ENCODE results near the gene CAMK1D. TPM values are rescaled to one million over a fixed set of nuclear protein-coding genes. Genes with fewer than 3 reads are reported as not detected.
A peak's percentile ranks its signal among the peaks of the same experiment; 100 is the strongest.

The CAMK1D gene
- total RNA-seq, 1 donor from 2014 or later = 1.5 TPM

DNA sequence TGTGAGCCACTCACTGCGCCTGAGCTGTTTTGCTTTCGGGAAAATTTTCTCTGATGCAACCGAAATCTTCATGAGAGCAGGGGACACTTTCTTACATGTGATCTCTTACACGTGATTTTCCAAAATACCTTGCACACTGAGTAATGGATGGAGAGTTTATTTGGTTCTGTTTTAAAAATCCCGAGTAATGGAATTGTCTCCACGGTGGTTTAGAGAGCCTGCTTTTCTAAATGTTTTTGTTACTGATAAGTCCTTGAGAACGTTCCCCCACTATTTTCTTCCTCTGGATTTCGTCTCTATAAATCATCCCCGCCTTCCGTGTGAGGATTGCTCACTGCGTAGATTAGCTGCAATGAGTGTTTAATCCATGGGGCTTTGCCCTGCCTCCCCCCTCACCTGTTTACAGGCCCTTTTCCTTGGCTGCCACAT, 25.7 kb downstream of the CAMK1D start:
- no peak for DNase-seq (ENCODE audit: low read depth)

- no peak for DNase-seq (ENCODE audit: low read depth)
Observed at GRCh38 chr10:12376211-12376610, 26.9 kb downstream of the CAMK1D start.

GRCh38 chr10:12377658-12378290, 28.4 kb downstream of the CAMK1D start:
- DNase-seq (ENCODE audit: low read depth) = no peak

GRCh38 chr10:12380999-12381398, 31.7 kb downstream of the CAMK1D start:
- DNase-seq (ENCODE audit: low read depth) = no peak

- no peak for DNase-seq (ENCODE audit: low read depth)
Observed at GRCh38 chr10:12381536-12382156, 32.3 kb downstream of the CAMK1D start.

GRCh38 chr10:12382157-12382548, 32.8 kb downstream of the CAMK1D start:
- no peak for DNase-seq (ENCODE audit: low read depth)

DNA sequence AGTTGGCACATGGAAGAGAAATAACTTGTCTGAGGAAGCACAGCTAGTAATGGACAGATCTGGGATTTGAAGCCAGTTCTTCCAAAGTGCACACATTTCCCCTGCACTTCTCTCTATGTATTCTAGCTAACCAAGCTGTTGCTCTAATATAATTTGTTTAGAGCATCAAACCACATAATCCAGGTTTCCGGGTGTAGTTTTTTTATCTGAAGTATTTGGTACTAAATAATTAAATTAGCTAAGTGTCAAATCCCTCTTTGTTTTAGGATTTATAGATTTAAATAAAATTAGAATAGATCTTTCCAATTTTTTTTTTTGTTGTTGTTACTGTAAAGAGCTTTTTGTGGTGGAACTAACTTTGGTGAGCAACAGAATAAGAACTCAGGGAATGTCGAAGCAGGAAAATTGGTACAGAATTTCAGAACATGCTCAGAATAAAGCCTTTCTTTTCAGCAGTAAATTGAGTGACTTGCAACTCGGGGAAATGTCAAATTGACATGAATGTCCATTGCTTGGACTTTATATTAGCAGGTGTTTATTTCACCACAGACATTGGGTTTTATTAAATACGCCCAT, 33.7 kb downstream of the CAMK1D start:
- no peak for DNase-seq (ENCODE audit: low read depth)

- no peak for DNase-seq (ENCODE audit: low read depth)
Observed at GRCh38 chr10:12384906-12385305, 35.6 kb downstream of the CAMK1D start.

- DNase-seq (ENCODE audit: low read depth) = no peak
Observed at GRCh38 chr10:12387561-12388210, 38.3 kb downstream of the CAMK1D start.

DNA sequence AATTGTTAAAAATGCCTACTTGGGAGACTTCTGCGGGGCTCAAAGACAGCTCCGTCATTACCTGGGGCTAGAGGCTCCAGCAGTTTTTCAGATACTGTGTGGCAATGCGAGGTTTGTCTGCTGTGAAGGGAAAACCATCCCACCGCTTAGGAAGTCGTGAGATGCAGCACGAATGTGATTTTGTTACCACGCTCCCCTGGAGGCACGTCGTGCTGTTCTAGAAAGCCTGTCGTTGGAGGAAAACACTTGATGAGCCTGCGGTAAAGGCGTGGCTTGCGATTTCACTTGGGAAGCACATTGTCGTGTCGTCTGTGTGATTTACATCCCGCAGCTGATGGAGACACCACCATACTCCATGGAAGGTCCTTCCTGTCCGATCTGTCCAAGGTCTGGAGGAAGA, 39.3 kb downstream of the CAMK1D start:
- DNase-seq (ENCODE audit: low read depth) = no peak

GRCh38 chr10:12389154-12389734, 39.9 kb downstream of the CAMK1D start:
- no peak for DNase-seq (ENCODE audit: low read depth)

DNA sequence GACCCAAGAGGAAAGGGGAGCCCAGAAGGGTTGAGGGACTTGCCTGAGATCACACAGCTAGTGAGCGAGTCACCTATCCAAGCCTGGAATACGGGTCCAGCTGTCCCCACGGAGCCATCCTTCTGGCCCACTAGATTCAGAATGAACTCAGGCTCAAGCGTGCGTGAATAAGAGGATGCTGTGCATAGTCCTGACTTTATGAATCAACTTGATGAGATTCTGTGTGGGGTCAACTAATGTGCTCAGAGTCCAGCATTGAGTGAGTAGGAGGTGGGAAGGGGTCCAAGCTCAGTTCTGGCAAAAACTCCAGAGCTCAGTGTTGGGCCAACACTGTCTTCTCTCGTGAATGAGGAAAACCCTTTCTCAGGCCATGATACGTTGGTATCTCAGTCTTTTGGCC, 41.4 kb downstream of the CAMK1D start:
- no peak for DNase-seq (ENCODE audit: low read depth)

DNA sequence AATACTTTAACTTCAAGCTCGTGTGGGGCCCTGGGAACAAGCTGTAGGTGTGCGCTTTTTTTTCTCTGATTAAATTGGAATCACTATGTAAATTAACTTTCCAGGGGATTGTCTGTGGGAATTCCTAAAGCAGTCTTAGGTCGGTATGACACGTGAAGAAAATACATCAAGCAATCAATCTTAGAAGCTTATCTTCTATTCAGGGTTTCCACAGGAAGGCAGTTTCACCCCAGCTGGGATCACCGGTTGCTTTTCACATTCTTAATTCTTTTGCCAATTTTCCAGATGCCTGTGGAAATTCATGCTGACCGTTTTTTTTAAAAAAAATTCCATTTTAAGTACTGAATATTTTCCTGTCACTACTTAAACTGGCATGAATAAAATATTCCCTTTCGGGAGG, 41.9 kb downstream of the CAMK1D start:
- DNase-seq (ENCODE audit: low read depth) = no peak

DNA sequence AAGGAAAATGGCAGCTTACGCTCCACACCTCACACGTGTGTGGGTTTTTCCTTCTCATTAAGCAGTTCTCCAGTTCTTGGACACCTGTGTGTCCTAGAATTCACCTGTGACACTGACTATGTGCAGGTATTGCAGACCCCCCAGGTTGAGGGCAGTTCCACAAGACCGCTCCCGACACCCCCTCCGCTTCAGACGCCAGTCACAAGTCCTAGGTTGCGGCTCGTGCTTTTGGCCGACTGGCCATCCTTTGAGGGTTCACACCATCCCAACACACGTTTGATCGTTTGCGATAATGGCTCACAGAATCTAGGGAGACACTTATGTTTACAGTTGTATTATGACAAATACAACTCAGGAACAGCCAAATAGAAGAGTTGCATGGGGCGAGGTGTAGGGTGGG, 44.5 kb downstream of the CAMK1D start:
- no peak for DNase-seq (ENCODE audit: low read depth)

DNA sequence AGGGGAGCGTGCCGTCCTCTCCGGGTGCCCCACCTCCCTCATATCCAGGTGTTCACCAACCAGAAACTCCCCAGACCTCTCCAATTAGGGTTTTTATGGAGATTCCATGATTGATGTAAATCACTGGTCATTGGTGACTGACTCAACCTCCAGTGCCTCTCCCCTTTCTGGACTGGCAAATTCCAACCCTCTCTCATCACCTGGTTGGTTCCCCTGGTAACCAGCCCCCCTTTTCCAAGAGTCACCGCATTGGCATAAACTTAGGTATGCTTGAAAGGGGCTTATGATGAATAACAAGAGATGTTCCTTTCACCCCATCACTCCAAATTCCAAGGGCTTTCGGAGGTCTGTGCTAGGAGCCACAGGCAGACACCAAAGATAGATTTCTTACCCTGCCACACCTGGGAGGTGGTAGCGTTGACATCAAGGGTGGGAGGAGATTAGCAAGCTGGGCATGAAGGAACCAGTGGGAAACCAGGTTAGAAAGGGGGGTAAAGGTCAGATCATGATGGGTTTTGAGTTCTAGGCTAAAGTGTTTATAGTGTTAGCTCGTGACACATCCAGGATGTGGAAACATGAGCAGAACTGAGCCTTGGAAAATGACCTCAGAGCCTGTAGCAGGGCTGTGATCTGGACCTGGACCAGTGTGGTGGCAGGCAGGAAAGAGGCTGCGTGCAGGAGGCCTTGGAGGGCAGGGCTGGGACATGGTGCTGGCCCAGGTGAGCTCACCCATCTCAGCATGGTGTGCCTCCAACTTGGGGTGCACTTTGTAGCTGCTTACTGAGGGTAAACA, 45.1 kb downstream of the CAMK1D start:
- no peak for DNase-seq (ENCODE audit: low read depth)

DNA sequence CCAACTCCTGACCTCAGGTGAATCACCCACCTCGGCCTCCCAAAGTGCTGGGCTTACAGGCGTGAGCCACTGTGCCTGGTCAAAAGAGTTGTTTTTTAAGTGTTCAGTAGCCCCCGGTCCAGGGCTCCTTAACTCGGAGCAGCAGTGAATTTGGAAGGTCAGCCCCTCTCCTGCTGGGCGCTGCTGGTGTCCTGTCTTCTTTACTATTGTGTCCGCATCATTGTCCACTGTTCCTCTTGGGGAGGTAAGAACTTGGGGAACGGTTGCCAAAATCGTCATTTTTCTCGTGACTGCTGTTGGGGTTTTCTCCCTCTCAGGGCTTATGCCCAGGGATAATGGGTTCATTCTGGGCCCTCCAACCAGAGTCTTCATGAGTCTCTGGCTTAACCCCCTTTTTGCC, 46.7 kb downstream of the CAMK1D start:
- no peak for DNase-seq (ENCODE audit: low read depth)

DNA sequence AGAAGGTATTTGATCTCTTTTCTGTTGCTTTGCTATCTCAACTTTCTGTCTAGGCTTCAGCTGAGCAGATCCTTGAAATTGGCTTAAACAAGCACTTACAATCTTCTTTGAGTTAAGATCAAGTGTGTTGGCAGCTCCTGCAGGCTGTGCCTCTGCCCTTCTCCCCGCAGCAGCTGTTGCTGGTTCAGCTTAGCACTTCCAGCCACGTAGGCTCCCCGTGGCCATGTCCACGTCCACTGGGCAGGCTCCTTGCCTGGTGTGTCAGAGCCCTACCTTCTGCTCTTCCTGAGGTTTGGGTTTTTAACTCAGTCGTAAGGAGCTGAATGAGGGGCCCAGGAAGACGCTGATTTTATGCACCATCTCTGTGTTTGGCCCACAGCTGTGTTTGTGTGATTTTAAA, 47.2 kb downstream of the CAMK1D start:
- DNase-seq (ENCODE audit: low read depth) = no peak

GRCh38 chr10:12397147-12397896, 48.0 kb downstream of the CAMK1D start:
- DNase-seq (ENCODE audit: low read depth) = no peak

DNA sequence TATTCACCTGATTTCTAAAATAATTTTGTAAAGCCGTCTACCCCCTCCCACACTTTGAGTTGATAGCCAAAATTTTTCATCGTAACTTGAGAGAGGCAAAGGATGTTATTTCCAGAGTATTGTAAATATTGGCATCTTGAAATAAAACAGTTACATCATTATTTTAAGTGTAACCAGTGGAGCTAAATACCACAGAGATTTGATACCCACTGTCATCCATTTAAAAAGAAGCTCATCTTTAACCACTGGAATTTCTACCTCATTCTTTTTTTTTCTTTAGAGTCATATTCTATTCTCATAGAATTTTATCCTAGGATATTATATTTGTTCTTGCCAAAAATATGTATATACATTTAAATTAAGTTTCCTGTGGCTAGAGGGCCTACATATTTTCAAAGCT, 48.6 kb downstream of the CAMK1D start:
- no peak for DNase-seq (ENCODE audit: low read depth)

DNA sequence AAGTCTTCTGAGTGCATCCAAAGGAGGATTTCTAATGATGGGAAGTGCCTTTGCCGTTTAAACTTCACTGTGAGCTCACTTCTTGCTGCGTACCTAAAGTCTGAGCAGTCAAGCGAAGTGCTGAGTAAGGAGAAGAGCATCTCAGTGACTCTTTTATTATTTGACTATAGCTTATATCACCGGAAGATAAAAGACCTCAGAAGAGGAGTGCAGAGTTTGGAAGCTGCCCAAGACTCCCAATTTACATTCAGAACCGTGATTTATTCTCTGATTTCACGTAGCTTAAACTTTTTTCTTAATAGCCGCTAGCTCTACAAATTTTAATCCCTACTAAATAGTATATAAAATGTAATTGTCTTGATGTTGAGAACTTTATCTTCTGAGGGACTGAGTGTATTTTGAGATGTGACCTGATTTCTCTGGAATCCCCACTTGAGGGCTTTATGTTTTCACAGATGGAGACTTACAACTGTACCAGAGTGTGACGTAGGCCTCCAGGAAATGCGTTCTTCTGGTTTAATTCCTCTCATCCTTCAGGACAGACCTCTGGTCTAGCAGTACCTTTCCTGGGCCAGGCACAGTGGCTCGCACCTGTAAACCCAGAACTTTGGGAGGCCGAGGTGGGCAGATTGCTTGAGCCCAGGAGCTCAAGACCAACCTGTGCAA, 51.1 kb downstream of the CAMK1D start:
- peak; percentile 15 for DNase-seq (ENCODE audit: low read depth)

DNA sequence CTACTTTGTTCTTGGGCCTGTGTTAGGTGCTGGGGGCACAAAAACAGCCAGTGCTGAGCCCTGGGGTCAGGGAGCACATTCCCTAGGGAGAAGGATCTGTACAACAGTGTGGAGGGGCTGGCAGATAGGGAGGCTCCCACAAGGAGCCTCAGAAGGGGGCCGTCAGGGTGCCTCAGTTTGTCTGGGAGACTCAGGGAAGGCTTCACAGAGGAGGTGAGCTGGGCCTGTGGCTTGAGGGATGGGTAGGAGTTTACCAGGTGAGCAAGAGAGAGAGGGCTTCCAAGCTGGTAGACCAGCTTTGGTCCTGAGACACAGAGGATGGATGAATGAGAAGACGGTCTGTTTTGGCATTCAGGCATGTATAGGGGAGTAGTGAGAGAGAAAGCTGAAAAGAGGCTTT, 52.1 kb downstream of the CAMK1D start:
- DNase-seq (ENCODE audit: low read depth) = no peak
